NCI-H524 (cell line): ENCODE measurements around the gene NPR3.
"Not testable (repeated sequence)": the region's sequence is repeated elsewhere in the genome, so short reads cannot be mapped to it uniquely, and the experiment has no call there.

ENCODE experiments used
- DNase-seq, 2 experiments: peaks; one replicate each; lab custom pipeline; 2025; lab: John Stamatoyannopoulos, UW

Gene NPR3

DNA sequence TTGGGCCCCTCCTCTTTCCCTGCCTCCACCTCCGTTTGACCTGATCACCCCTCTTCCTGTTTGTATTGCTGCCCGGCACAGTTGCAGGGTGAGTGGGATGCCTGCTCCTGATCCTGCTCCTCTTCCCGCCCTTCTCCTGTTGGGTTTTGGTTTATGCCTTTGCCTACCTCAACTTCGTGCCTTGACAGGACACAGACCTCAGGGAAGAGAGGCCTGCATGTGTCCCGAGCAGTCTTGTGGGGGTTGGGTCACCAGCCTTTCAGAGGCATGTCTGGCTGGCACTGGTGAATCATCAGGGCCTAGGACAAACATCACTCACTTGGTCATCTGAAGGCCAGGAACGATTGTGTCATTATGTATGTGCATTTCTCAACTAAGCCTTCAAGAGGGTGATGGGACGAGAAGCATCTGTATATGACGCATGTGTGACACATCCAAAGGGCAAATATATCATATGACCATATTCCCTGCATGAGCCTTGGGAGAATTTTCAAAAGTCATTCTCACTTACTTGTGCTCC is 56.9 kb downstream of the NPR3 start:
- DNase-seq = no peak

DNA sequence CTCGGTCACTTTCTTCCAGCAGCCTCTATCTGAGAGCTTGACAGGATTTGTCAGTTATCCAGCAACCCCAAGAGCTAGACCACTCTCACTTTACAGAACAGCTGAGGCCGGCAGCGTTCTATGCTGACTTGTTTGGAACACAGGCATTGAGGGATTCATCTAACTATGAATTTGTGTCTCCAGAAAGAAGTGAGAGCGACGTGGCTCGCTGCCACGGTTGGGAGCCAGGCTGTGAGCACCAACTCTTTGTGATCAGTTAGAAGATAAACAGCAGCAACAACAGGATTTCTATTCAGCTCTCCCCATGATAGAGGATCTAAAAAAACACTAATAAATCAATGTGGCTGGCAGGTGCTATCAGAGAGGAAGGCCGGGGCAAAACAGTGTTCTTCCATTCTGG is 58.6 kb downstream of the NPR3 start:
- DNase-seq = no peak

DNA sequence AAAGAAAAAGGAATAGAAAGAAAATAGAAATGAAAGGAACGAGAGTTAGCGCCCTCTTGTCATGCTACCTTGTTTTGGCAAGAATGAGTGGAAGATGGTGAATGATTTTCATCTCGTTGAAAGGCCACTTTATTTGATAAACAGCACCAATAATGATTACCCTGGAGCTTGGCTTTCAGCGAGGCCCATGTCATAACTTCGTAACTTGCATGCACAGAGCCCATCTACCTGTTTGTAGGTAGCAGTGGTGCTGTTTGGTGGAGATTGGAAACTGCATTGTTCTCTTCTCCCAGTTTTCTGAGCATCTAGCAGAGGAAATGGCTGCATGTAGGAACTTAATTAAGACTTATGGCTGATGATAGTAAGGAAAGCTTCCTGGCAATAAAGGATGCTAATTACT is 59.3 kb downstream of the NPR3 start:
- DNase-seq = no peak

DNA sequence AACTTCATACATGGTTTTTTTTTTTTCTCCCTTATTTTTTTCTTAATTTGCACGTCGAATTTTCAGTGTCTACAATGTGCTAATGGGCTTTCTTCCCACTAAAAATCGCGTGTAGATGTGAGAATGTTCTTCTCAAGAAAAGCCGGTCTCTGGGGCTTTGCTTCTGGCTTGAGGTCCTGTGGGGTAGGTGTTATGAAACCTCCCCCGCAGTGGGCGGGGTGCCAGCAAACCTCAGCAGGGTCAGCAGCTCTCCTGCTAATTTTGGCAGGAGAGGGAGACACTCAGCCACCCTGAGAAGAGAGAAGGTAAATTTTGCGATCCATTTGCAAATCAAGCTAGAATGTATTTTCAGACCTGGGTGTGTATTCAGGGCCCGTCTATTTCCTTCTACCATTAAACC is 59.9 kb downstream of the NPR3 start:
- no peak for DNase-seq

DNA sequence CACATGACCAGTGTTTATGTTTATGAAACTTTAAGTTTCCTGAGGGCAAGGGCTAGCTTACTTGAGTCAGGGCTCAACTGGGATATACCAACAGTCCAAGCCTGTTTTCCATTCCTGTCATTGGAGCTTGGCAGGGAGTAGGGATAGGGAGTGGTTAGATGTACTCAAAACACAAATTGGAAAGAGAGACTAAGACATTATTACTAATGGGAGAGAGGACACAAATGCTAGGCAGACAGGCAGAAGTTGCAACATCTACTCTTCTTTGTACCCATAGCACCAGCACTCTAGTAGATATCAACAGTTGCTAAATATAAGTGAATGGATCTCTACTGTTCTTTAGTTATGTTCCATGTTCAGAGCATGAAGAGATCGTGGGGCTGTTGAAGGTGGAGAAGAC is 62.8 kb downstream of the NPR3 start:
- DNase-seq = no peak

DNA sequence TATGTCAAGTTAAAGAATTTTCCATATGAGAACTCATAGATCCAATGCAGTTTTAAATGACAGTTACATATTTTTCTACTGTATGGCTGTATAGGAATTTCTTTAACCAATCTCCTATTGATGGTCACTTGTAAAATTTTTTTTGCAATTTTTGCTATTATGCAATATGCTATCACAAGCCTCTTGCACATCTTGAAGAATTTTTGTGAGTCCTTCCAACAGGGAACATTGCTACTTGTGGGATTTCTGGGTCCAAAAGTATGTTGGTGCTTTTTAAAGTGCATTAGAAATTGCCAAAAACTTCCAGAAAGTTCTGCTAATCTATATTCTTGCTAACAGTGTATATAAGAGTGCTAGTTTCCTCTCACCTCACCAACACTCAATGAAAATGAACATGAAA is 65.1 kb downstream of the NPR3 start:
- DNase-seq = no peak

DNA sequence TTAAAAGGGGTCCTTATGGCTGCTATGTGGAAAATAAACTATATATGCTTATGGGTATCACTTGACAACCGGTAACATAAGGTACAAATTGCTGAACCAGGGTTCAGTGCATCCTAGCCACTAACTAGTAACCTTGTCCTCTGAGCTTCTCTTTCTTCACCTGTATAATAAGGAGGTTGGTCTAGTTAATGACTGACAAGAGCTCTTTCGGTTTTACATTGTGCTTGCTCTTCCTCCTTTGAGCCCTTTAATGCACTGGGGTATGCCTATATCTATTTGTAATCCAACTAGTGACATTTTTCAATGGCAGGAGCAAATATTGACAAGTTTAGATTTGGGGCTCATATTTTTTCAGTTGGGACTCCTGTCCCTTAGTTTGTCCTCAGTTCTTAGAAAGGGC is 66.1 kb downstream of the NPR3 start:
- DNase-seq = no peak

DNA sequence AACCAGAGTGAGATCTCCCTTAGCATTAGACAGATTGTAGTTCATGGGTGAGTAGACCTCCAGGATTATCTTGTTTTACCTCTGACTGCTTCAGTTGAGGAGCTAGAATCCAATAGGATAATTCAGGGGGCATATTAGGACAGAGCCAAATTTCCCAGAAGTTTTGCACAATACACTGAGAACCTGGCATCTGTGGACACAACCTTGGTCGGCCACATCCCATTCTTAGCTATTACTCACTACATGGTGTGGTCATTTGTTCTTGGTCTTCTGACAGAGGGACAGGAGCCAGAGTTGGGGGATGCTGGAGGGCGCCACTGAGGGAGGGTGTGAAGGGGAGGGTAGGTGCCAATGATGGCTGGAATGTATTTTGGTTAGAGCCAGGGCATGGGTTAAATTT is 66.6 kb downstream of the NPR3 start:
- DNase-seq = no peak

DNA sequence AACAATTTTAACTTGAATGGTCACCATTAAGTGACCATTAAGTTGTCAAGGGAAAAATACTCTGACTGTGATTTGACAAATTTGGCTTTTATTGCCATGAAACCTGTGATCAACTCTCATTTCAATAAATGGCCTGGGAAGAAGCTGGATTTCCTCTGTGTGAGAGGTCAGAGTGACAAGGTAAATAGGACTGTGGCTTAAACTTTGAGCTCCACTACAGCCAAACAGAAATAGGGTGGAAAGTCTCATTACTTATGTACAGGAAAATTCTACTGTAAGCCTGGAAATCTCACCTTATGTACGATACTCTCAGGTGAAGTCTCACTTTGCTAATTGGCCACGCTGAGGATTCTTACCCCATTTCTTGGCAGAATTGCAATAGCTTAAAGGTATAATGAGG is 67.3 kb downstream of the NPR3 start:
- no peak for DNase-seq

DNA sequence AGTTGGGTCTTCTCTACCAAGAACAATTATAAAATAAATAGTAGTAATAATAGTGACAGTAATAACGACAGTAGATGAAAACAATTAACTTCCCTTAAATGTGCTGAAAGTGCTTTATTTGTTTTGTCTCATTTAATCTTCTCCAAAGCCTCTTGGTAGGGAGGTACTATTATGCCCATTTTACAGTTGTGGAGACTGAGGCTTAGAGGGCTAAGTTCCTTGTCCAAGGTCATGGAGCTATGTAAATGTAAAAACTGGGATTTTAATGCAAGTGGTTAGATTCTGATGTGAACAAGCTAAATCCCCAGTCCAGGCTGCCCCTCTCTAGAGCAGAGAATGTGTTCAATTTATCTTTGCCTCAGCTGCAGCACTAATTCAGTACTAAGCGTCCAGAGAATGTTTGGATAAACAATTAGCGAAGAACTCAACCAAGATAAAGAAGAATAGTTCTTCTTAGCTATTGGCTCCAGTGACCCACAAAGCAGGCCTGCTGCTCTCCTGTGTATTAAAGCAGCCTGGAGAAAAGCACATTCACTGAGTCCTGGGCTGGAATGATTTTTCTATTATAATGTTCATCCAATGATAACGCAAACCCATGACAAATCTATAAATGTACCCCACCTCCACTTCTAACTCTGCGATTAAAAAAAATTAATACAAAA is 68.8 kb downstream of the NPR3 start:
- DNase-seq = no peak

DNA sequence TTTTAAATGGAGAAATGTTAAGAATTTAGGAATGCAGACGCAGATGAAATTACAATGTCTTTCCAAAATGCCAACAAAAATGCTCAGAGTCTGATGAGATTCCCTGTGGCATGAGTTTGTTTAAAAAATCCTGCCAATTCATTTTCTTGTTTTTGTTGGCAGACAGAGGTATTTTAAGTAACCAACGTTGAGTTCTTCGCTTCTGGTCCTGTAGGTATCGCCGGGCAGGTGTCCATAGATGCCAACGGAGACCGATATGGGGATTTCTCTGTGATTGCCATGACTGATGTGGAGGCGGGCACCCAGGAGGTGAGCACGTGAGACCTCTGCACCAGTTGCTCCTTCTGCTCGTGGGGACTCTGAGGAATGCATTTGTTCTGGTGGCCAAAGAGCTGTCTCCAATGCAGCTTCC is 69.4 kb downstream of the NPR3 start:
- DNase-seq = no peak

DNA sequence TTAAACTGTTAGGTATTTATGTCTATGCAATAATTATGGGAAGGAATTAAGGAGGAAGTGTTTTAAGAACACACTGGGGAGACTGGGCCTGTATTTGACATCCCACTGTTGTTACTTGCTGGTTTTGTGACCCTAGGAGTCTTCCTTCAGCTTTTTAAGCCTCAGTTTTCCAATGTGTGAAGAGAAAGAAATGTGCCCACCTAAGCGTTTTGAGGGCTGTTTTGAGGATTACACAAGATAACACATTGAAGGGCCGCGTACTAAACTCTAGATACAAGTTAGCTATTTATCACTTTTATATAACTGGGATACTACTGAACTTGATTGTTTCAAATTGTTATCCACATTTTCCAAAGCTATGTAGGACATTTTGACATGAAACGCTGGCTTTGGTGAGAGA is 72.5 kb downstream of the NPR3 start:
- DNase-seq = no peak

DNA sequence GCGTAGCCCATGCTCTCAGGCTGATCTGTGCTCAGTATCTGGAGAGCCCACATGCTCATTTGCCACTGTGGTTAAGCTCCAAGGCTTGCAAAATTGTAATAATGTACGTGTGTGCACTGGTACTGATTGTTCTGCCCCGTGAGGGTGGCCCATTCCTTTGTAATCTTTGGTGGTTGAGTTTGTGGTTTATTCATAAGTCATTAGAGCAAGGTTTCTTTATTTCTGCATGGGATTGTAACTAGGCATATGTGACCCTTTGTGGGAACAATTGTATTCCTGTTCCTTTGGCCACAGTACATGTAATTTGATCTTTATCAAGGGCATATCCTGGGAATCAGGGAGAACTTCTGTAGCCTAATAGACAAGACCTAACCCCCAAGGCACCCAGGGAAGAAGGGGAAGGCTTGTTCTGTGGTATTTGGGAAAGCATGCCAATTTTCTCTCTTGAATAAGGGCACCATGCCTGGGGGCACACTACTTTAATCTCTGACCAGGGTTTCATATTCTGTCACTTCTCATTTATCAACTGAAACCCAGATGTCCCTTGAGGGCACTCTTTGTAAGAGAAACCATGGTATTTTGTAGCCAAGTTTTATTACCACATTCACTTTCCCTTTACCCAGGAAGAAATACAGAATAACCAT is 74.6 kb downstream of the NPR3 start:
- no peak for DNase-seq

DNA sequence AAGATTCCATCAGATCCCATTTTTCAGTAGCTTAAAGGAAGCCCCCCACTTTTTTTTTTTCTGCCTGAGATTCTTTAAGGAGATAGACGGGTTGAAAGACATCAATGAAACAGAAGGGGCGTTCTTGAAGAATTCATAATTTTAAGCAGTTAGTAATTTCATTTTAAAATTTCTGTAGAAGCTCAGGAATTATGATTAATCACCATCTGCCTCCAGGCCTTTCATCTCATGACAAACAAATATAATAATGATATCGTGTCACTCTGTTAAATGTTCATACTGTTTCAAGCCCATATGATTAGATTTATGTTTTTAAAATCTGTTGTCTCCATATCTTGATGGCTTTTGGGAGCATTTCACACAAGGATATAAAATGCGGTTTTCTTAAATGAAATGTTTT is 75.2 kb downstream of the NPR3 start:
- DNase-seq = no peak

DNA sequence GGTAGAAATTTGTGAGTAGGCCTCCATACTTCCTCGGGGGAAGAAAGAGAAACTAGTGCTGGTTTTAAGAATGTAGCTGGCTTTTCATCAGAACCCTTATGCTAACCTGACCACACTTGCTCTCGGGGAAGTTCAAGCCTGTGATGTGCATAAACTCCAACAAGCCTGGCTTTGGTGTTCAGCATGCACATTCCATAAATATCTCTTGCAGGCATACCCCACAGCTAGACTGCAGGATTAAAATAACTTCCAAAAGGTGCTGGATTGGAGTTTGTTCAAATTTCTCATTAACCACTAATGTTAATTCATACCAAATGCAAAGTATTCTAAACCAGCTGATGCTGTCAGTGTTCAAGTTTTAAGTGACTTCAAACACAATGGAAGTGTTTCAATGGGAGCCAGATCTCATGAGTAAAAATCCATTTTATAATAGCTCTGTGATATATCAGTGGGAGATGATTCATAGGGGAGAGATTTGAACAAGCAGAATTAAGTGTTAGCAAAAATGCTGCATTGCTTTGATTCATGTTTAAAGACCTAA is 79.4 kb downstream of the NPR3 start:
- DNase-seq = no peak

DNA sequence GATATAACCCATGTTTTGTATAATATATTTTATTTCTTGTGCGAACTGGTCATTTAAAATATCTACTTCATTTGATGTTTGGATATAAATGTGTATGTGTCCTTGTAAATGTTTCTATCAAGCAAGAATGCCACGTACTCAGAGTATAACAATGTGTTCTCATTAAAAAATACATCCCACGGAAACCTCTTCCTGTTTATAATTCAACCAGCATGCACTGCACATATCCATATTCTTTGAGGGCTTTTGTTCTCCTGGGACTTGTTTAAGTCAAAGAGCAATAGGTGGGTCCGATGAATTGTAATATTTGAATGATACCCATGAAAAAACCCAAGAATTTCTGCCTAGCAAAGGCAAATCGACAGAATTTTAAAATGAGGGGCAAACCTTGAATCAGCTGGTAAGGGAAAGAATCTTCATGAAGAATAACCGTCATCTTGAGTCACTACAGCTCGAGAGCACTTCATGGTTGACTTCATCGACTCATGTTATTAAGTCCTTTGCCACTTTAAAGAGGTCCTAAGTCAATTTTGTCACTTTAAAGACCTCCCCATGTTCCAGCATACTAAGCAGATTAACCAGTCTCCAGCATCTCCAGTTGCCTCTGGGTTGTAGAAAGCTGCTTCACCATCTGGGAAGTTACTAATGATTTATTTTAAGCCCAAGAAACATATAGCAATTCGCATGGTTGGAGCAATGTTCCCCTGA is 80.6 kb downstream of the NPR3 start:
- no peak for DNase-seq

DNA sequence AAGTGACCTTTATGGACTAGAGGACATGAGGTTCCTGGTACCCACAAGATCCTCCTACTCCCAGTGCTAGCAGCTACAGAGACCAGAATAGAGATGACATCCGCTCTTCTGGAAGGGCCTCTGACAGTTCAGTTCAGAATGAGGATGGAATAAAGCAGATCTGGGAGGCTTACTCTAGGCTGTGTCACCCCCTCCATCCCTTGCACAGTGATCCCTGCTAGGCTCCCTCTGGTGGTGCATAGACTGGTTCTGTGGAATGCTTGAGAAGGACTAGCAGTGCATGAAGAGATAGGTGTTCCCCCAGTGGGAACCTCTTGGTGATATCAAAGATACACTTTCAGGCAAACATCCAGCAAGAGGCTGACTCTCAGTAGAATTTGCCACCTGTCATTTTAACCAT is 83.0 kb downstream of the NPR3 start:
- DNase-seq = no peak

DNA sequence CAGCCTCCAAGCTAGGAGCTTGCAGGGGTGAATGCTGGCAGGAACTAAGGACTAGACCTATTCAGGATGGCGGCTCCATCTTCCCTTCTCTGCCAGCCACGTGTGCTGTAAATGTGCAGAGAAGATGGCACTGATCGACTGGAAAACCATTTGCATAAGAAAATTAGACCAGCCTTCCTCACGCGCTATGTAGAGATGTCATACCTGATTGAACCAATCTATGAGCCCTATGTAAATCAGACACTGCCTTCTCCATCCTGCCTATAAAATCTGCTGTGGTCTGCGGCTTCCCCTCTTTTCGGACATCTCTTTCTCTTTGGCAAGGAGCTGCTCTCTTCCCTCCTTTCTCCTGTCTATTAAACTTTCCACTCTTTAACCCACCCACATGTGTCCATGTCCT is 91.6 kb downstream of the NPR3 start:
- no peak for DNase-seq

DNA sequence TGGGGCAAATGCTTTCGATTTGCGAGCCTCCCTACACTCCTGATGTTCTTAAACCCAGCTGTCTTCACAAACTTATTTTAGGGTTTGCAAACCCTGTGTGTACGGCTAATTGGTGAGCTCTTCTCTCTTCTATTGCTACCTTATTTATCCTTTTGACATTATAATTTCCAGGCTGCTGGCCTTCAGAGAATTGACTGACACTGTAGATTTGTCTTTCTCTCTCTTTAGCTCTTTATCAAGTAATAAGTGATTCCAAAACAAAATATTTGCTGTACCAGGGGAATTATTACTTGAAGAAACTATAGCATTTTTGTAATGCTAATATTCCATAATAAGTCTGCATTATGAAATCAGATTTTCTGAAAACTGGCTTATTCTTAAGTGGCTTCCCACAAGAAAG is 92.5 kb downstream of the NPR3 start:
- no peak for DNase-seq

DNA sequence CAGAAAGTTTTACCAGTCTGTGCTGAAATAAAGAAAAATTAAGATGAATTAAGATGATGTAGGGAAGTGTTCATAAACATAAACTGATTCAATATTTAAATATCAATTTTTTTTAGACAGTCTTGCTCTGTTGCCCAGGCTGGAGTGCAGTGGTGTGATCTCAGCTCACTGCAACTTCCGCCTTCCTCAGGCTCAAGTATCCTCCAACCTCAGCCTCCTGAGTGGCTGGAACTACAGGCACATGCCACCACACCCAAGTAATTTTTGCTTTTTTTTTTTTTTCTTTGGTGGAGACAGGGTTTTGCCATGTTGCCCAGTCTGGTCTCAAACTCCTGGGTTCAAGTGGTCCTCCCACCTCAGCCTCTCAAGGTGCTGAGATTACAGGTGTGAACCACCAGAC is 94.3 kb downstream of the NPR3 start:
- DNase-seq = not testable (repeated sequence)

DNA sequence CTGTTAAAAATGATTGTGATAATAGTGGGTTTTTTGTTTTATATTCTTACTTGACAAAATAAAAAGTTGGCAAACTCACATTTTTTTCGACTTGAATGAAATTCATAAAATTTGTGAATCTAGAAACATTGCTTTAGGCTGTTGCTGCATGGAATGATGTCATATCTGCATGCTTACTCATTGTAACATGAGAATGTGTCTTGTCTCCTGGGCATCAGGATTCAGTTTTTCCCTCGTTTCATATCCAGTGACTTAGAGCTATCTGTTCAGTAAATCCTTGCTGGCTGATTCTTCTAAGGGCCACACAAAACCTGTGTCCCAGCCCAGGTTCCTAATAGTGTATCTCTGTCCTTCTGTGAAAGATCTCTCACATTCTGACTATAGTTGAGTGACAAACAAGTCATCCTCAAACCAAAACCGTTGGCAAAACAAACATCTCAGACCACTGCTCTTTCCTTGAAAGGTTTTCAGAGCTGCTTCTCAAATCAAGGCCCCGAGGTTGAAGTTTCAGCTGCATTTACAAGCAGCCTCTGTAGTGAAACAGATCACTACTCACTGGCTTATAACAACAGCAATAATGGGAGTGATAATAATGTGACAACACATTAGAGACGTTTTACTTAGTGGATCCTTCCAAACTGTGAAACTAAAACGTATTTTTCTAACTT is 95.0 kb downstream of the NPR3 start:
- no peak for DNase-seq

DNA sequence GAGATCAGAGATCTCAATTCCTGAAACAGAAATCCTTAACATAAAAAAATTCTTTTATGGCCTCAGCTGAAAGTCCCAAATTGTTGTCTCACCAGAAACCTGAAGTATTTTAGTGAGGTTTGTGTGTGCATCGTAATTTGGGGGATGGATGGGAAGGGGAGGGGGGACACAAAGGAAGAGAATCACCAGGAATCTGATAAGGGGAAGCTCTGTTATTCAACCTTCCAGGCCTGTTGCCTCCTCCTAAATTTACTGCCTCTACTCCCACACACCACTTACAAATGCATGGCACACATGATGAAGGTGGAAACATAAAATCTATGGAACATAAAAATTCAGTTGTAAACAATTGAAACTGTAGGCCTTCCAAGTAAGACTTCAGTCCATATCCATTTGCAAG is 97.7 kb downstream of the NPR3 start:
- DNase-seq = no peak

DNA sequence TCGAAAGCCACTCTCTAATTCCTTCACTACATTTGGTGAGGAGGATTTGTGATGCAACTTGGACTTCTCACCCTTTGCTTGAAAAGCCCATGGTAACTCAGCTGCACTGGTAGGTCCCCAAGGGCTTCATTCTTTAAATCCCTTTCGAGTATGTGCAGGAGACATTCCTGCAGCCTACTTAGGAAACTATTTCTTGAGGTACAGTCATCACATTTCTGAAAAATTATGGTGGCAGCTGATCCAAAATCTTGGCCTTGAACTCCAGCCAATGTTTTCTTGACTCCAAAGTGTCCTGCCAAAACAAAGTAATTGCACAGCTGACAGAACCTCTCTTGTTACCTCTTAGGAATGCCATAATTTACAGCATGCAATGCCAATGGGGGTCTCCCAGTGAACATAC is 99.7 kb downstream of the NPR3 start:
- no peak for DNase-seq
